ENCODE results near the gene FOXR1.

GRCh38 chr11:118924591-118925585 is 46.7 kb upstream of the FOXR1 start:
- TF ChIP-seq POLR2A (IDR thresholded peaks at IDR 0.05; ENCODE audit: extremely low read depth, insufficient read length) (no peak), CTCF (IDR thresholded peaks at IDR 0.05; ENCODE audit: low read depth, low read length) (no peak)
